ENCODE data around the gene IFNA14.
"Not testable (repeated sequence)": the region's sequence is repeated elsewhere in the genome, so short reads cannot be mapped to it uniquely, and the experiment has no call there.

IFNA14 gene

GRCh38 chr9:21213411-21214326, 26.1 kb downstream of the IFNA14 start:
- DNase-seq (ENCODE audit: low spot score), result not testable (repeated sequence)

DNA sequence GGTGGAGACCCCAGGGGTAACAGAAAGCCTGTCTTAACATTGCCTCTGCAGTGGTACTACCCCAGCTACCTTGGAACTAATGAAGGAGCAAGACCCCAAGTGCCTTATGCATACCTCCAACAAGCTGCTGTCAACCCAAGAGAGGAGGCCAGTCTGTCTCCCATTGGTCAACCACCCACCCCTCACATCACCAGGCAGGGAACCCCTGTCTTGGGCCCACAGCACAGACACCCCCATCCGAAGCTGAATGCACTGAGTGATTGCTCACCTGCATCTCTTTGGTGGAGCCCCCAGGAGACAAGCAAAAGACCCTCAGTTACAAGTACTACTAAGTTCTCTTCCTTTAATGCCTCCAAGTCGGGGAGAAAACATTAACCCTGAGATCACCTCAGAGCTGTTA, 27.6 kb downstream of the IFNA14 start:
- not testable (repeated sequence) for DNase-seq (ENCODE audit: low spot score)

- not testable (repeated sequence) for DNase-seq (ENCODE audit: low spot score)
These were observed 29.0 kb downstream of the IFNA14 start for GRCh38 chr9:21210782-21211181.

GRCh38 chr9:21210311-21210710, 29.5 kb downstream of the IFNA14 start:
- no peak for DNase-seq (ENCODE audit: low spot score)

DNA sequence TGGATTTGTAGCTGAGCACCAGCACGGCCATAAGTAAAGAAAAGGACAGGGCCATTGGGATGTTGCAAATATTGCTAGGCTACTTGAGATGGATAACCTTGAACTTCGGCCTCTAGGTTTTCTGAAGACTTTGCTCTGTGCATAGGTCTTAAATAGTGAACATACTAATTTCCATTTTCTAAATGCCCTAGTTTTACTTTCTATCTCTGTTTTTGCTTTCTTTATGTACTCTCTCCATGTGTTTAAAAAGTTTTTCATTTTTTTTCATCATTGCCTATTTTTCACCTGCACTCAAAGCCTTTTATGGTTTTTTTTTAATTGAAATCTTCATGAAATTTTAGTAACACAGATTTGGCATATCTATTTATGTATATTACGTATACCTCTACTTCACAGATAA, 32.8 kb downstream of the IFNA14 start, which contains the start of gene IFNA10:
TSS of gene IFNA10 (minus strand) at position 101 of the 400 bp plus-strand sequence. CDS start at position 55, 46 bp downstream.
- not testable (repeated sequence) for DNase-seq (ENCODE audit: low spot score)

DNA sequence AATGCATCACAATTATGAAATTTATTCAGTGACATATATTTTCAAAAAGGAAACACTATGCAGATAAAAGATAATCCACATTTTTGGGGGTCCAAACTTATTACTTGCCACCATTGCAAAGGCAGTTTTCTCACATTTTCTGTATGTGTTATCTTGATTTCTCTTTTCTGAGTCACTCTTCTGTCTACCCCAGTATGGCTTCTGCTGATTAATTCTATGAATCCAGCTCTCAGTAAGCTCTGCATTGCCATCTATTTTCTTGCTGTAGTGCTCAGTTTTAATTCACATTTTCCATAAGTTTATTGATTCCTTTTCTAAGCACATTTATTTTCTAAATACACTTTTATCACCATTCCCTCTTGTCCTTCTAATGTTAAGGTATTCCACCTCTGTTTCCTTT, 34.6 kb downstream of the IFNA14 start:
- no peak for DNase-seq (ENCODE audit: low spot score)

GRCh38 chr9:21202105-21202504, 37.7 kb downstream of the IFNA14 start, which contains the start of gene IFNA7:
TSS of gene IFNA7 (minus strand) at chr9:21202205. CDS start at chr9:21202165, 40 bp downstream.
- not testable (repeated sequence) for DNase-seq (ENCODE audit: low spot score)

- not testable (repeated sequence) for DNase-seq (ENCODE audit: low spot score)
These were observed 44.7 kb downstream of the IFNA14 start for GRCh38 chr9:21194867-21195776.
